A549 (cell line): ENCODE data around the gene CLASP1. TPM values are rescaled to one million over a fixed set of nuclear protein-coding genes. Genes with fewer than 3 reads are reported as not detected.

Experiments used
- ATAC-seq, 2 experiments: fragments of 200-7000 bp in 1 of 2; fragments of >200 bp in 1 of 2; cut with Nextera tagmentation in 1 of 2; cut with Tn5 transposase in 1 of 2; 3 replicates each; pipeline versions ENCODE4 v1.8.0 to v1.9.1; 2018 to 2020; ENCODE audit warnings: mild to moderate bottlenecking in 1 of 2, moderate library complexity in 1 of 2
- CTCF ChIA-PET: fragments of 300-600 bp; sonication (Branson Sonifier 250); formaldehyde crosslinking; extraction: SDS; loops from one replicate; lab custom pipeline; 2021; ENCODE audit warnings: antibody characterized with exemption, inconsistent platforms; lab: Yijun Ruan, JAX
- POLR2A ChIA-PET: fragments of 350-600 bp; formaldehyde crosslinking; extraction: SDS; loops from one replicate; lab custom pipeline; 2021; ENCODE audit warnings: antibody characterized with exemption, inconsistent platforms; lab: Yijun Ruan, JAX
- DNase-seq, 2 experiments: peaks; one replicate each; pipeline versions ENCODE4 v3.0.0 to v3.0.0-alpha.2; 2011 to 2016; ENCODE audit warnings: low read depth in 1 of 2, low spot score in 1 of 2
- FAIRE-seq: peaks from 2 replicates; lab custom pipeline; 2011; peaks lifted over from hg19 to GRCh38; lab: Jason Lieb, UNC
- H3K27ac ChIP-seq, 2 experiments: fragments of >200 bp; sonication (Bioruptor Twin); formaldehyde crosslinking; 3 replicates each; pipeline ENCODE4 v1.5.1; 2016 to 2017
- H3K4me1 ChIP-seq: fragments of >200 bp; sonication (Bioruptor Twin); formaldehyde crosslinking; 3 replicates; pipeline ENCODE4 v1.6.1; 2016
- H3K4me2 ChIP-seq: fragments of >200 bp; sonication (Bioruptor Twin); formaldehyde crosslinking; 3 replicates; pipeline ENCODE4 v1.6.1; 2016
- H3K4me3 ChIP-seq: fragments of >200 bp; sonication (Bioruptor Twin); formaldehyde crosslinking; 3 replicates; pipeline ENCODE4 v1.5.1; 2016
- H3K9me3 ChIP-seq: fragments of >200 bp; sonication (Bioruptor Twin); formaldehyde crosslinking; 3 replicates; pipeline ENCODE4 v1.6.1; 2016
- ATOH8 ChIP-seq: fragments of 250-450 bp; sonication (Bioruptor Pico); IDR thresholded peaks from 2 replicates; pipeline ENCODE4 v1.5.0; 2020; ENCODE audit warnings: low read depth, mild to moderate bottlenecking, moderate library complexity
- CBX2 ChIP-seq: fragments of 200-600 bp; sonication (generic); IDR thresholded peaks from 2 replicates; pipeline ENCODE4 v1.6.1; 2016; ENCODE audit warnings: low read depth, mild to moderate bottlenecking, borderline replicate concordance
- CHD4 ChIP-seq: fragments of 200-600 bp; sonication (generic); IDR thresholded peaks from 2 replicates; pipeline ENCODE4 v1.6.1; 2016; ENCODE audit warnings: antibody characterized with exemption, mild to moderate bottlenecking, borderline replicate concordance
- EHMT2 ChIP-seq: fragments of 200-600 bp; sonication (generic); IDR thresholded peaks from 2 replicates; pipeline ENCODE4 v1.6.1; 2016; ENCODE audit warnings: antibody characterized with exemption, low read depth, mild to moderate bottlenecking, moderate library complexity
- ELK1 ChIP-seq: fragments of 150-350 bp; IDR thresholded peaks from 2 replicates; pipeline ENCODE4 v1.6.1; 2014; ENCODE audit warnings: low read depth, mild to moderate bottlenecking, low read length
- EP300 ChIP-seq, 2 experiments: fragments of >200 bp; sonication (Bioruptor Twin); formaldehyde crosslinking; IDR thresholded peaks; 2 replicates in 1 of 2; 3 replicates in 1 of 2; pipeline ENCODE4 v1.6.1; 2016 to 2017
- ESRRA ChIP-seq: fragments of 150-350 bp; IDR thresholded peaks from 2 replicates; pipeline ENCODE4 v1.6.1; 2014; ENCODE audit warnings: mild to moderate bottlenecking, low read length, borderline replicate concordance
- HOXB13 ChIP-seq: fragments of 250-450 bp; sonication (Bioruptor Pico); IDR thresholded peaks from 2 replicates; pipeline ENCODE4 v1.5.0; 2020; ENCODE audit warnings: low read depth, mild to moderate bottlenecking, moderate library complexity
- JUN ChIP-seq, 2 experiments: fragments of >200 bp; sonication (Bioruptor Twin); formaldehyde crosslinking; IDR thresholded peaks; 2 replicates in 1 of 2; 3 replicates in 1 of 2; pipeline ENCODE4 v1.6.1; 2016 to 2017
- JUNB ChIP-seq: fragments of >200 bp; sonication (Bioruptor Twin); formaldehyde crosslinking; IDR thresholded peaks from 2 replicates; pipeline ENCODE4 v1.6.1; 2016
- MAFK ChIP-seq: fragments of 450-650 bp; IDR thresholded peaks from 2 replicates; pipeline ENCODE4 v1.6.1; 2014; ENCODE audit not compliant: partially characterized antibody
- MAX ChIP-seq: IDR thresholded peaks from 2 replicates; pipeline ENCODE4 v1.6.1; 2012
- MAZ ChIP-seq: fragments of 150-350 bp; IDR thresholded peaks from 2 replicates; pipeline ENCODE4 v1.6.1; 2014; ENCODE audit warnings: antibody characterized with exemption, low read depth, low read length, borderline replicate concordance
- MYC ChIP-seq: IDR thresholded peaks from 2 replicates; pipeline ENCODE4 v1.6.1; 2012; ENCODE audit warnings: mild to moderate bottlenecking, inconsistent platforms, low read length, improper control_type of control experiment, borderline replicate concordance
- NFE2L2 ChIP-seq: fragments of 150-350 bp; conservative IDR thresholded peaks from 2 replicates; pipeline ENCODE4 v1.6.1; 2014; ENCODE audit warnings: low read length
- NPAS2 ChIP-seq: fragments of 250-450 bp; sonication (Bioruptor Pico); IDR thresholded peaks from 2 replicates; pipeline ENCODE4 v1.8.0; 2022; ENCODE audit warnings: mild to moderate bottlenecking, moderate library complexity, borderline replicate concordance
- NR3C1 ChIP-seq: fragments of >200 bp; sonication (Bioruptor Twin); formaldehyde crosslinking; IDR thresholded peaks from 3 replicates; pipeline ENCODE4 v1.6.1; 2017
- POLR2A ChIP-seq: IDR thresholded peaks from 2 replicates; pipeline ENCODE4 v1.6.1; 2012; ENCODE audit warnings: mild to moderate bottlenecking, low read length
- RAD21 ChIP-seq, 2 experiments: fragments of >200 bp in 1 of 2; sonication (Bioruptor Twin) in 1 of 2; formaldehyde crosslinking in 1 of 2; IDR thresholded peaks in 1 of 2; conservative IDR thresholded peaks in 1 of 2; 2 replicates in 1 of 2; 3 replicates in 1 of 2; pipeline ENCODE4 v1.6.1; 2012 to 2018; ENCODE audit warnings: inconsistent platforms in 1 of 2
- RCOR1 ChIP-seq: fragments of 150-350 bp; IDR thresholded peaks from 2 replicates; pipeline ENCODE4 v1.6.1; 2014; ENCODE audit warnings: antibody characterized with exemption, low read length, low read depth
- RNF2 ChIP-seq: fragments of 200-600 bp; sonication (generic); IDR thresholded peaks from 2 replicates; pipeline ENCODE4 v1.6.1; 2016; ENCODE audit warnings: low read depth, mild to moderate bottlenecking, antibody characterized with exemption, moderate library complexity, borderline replicate concordance
- SREBF2 ChIP-seq: fragments of 450-650 bp; IDR thresholded peaks from 2 replicates; pipeline ENCODE4 v1.6.1; 2014; ENCODE audit warnings: mild to moderate bottlenecking, moderate library complexity
- TFCP2L1 ChIP-seq: fragments of 250-450 bp; sonication (Bioruptor Pico); IDR thresholded peaks from 2 replicates; pipeline ENCODE4 v1.5.0; 2021; ENCODE audit warnings: mild to moderate bottlenecking
- ZC3H11A ChIP-seq: fragments of 450-650 bp; IDR thresholded peaks from 2 replicates; pipeline ENCODE4 v1.6.1; 2014; ENCODE audit warnings: antibody characterized with exemption, mild to moderate bottlenecking
- ZSCAN20 ChIP-seq: fragments of 250-450 bp; sonication (Bioruptor Pico); IDR thresholded peaks from 2 replicates; pipeline ENCODE4 v1.8.0; 2022; ENCODE audit warnings: mild to moderate bottlenecking, moderate library complexity
- WGBS: methylation state at CpG from one replicate; pipeline ENCODE4 v1.1.6; 2017; ENCODE audit errors: missing lambda C conversion rate; 5-methylcytosine and 5-hydroxymethylcytosine counted together
- polyA plus RNA-seq, 4 experiments: library from polyadenylated mRNA; depleted of rRNA in 3 of 4; stranded (reverse); fragments of >200 nt; fragmentation: RNase III in 1 of 4; extraction: RNeasy Plus Mini Kit Qiagen cat#74134 plus additional on column Dnase treatment in 1 of 4; gene quantifications; 2 replicates in 3 of 4; 3 replicates in 1 of 4; pipeline ENCODE4 v1.2.3, GENCODE V29; 2011 to 2017
- TF ChIP-seq, protein P1 (sequence below): fragments of 450-650 bp; IDR thresholded peaks from 2 replicates; pipeline ENCODE4 v1.6.1; 2014; ENCODE audit warnings: antibody characterized with exemption

The CLASP1 gene
- polyA plus RNA-seq, 2 of the 4 experiments (the other 2 are of a cell fraction), result 11.7 to 15.8 TPM

- no peak overlapping the region for H3K27ac ChIP-seq
- TF ChIP-seq ZSCAN20, result no peak
- no peak for TF ChIP-seq MAZ
- TF ChIP-seq, all 56 proteins: peak for 0
- 70% methylated on average over 3 of the region's 3 CpGs for WGBS
- FAIRE-seq, result no peak
- Histone ChIP-seq H3K4me3 (no peak overlapping the region), H3K4me1 (no peaks in the 10 kb centered on the region), H3K9me3 (no peaks in the 10 kb centered on the region), H3K4me2 (no peak overlapping the region)
- ATAC-seq, result no peak
- POLR2A ChIA-PET, result no interaction called here
- no peak for DNase-seq
- CTCF ChIA-PET, result no interaction called here
These were observed 40.3 kb downstream of the CLASP1 start for GRCh38 chr2:121608967-121609366.

DNA sequence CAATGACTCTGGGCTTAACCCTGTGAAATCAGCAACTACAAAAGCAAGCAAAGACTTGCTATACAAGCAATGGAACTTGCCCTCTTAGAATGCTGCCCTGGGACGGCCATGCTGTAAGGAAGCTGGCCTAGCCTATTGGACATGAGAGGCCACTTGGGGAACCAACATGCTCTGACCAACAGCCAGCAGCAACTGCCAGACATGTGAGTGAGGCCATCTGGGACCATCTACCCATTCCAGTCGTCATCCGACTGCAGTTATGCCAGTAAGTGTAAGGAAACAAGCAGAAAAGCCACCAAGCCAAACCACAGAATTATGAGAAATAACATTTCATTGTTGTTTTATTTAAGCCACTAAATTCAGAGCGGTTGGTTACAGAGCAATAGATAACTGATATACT, 40.9 kb downstream of the CLASP1 start:
- no peak for FAIRE-seq

DNA sequence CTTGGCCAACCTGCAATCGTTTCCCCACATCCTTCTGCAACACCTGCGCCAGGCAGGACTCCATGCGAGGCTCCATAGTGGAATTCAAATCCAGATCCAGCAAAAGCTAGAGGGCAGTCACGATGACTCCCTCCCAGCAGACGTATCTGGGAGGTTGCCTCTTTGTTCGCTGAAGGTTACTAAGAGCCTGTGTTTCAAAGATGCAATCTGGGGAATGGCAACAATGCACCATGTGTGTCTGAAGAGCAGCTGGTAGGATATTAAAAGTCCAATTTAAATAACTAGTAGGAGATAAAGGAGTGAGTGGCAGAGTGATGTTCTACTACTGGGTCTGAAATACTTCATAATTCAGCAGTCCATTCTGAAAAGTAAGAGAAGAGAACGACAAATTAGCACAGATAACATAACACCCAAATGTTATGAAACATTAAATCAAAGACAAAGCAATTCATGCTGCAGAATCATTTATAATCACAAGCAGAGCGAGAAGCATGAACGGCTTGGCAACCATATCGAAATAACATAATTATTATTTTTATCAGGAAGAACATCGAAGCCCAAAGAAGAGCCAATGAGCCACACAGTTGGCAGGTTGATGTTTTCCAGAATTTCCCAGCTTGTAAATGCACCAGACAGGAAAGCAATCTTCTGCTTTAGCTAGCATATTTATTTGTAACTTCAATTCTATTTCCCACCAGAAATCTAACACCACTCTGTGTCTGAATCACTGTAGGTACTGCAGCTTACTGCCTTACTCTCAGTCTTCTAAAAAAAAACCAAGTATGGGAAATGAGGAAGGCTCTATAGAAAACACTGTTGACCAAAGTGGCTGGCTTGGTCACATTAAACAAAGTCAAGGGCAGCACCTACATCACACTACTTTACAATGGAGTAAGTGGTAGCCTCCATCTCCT, 43.2 kb downstream of the CLASP1 start:
- H3K27ac ChIP-seq, result no peak overlapping the region
- no peak for FAIRE-seq
- H3K4me2 ChIP-seq, result no peak overlapping the region
- ChIA-PET CTCF (no interaction called here), POLR2A (no interaction called here)
- H3K9me3 ChIP-seq, result no peaks in the 10 kb centered on the region
- no peaks in the 10 kb centered on the region for H3K4me1 ChIP-seq
- no peak for DNase-seq
- no peak overlapping the region for H3K4me3 ChIP-seq
- WGBS, result 84% methylated on average over 11 of the region's 11 CpGs
- ATAC-seq, result no peak
- TF ChIP-seq EP300 (IDR thresholded peaks at IDR 0.05), result no peak
- no peak for TF ChIP-seq ZC3H11A
- no peak for TF ChIP-seq JUNB
- no peak for TF ChIP-seq JUN (IDR thresholded peaks at IDR 0.05)
- no peak for TF ChIP-seq RNF2
- TF ChIP-seq ZSCAN20, result no peak
- no peak for TF ChIP-seq EHMT2
- TF ChIP-seq NPAS2 (CRISPR knock-in tag), result no peak
- TF ChIP-seq TFCP2L1 (CRISPR knock-in tag), result no peak
- TF ChIP-seq POLR2A, result no peak
- TF ChIP-seq NFE2L2, result no peak
- no peak for TF ChIP-seq CBX2
- no peak for TF ChIP-seq RCOR1
- no peak for TF ChIP-seq CHD4
- no peak for TF ChIP-seq NR3C1
- TF ChIP-seq ELK1, result no peak

More for the DNA sequence above, 40.9 kb downstream of the CLASP1 start:
- POLR2A ChIA-PET, result no interaction called here
- 88% methylated on average over 4 of the region's 4 CpGs for WGBS
- no peak for TF ChIP-seq ZSCAN20
- TF ChIP-seq MYC, result no peak
- no peak for TF ChIP-seq MAX
- TF ChIP-seq RCOR1, result no peak
- TF ChIP-seq ATOH8 (CRISPR knock-in tag), result no peak
- no peak for TF ChIP-seq ESRRA
- no peak for TF ChIP-seq MAFK
- no peak for TF ChIP-seq RNF2
- no peak for TF ChIP-seq JUN (IDR thresholded peaks at IDR 0.05)
- TF ChIP-seq SREBF2, result no peak
- TF ChIP-seq ZC3H11A, result no peak
- no peak for TF ChIP-seq HOXB13 (CRISPR knock-in tag)
- TF ChIP-seq MAZ, result no peak
- TF ChIP-seq, protein P1, sequence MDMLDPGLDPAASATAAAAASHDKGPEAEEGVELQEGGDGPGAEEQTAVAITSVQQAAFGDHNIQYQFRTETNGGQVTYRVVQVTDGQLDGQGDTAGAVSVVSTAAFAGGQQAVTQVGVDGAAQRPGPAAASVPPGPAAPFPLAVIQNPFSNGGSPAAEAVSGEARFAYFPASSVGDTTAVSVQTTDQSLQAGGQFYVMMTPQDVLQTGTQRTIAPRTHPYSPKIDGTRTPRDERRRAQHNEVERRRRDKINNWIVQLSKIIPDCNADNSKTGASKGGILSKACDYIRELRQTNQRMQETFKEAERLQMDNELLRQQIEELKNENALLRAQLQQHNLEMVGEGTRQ, result no peak
- no peak for TF ChIP-seq RAD21 (conservative IDR thresholded peaks at IDR 0.05 in 1 of 2, IDR thresholded peaks at IDR 0.05 in 1 of 2)
- H3K4me3 ChIP-seq, result no peak overlapping the region
- no peaks in the 10 kb centered on the region for H3K4me1 ChIP-seq
- H3K9me3 ChIP-seq, result no peaks in the 10 kb centered on the region
- H3K4me2 ChIP-seq, result no peak overlapping the region
- CTCF ChIA-PET, result interaction anchor here (0.9 kb wide), 1 partner anchor 9 kb away, joined by 3 read pairs; no protein-coding TSS in a partner anchor
- ATAC-seq (no peak), DNase-seq (no peak)
- H3K27ac ChIP-seq, result no peak overlapping the region
